Parathyroid adenoma (tissue), 2 donors: ENCODE measurements around the gene AUTS2.

Experiments used
- H2AFZ ChIP-seq: fragments of 300-600 bp; sonication (generic); one replicate; pipeline ENCODE4 v1.7.0; 2017; ENCODE audit warnings: antibody characterized with exemption, mild to moderate bottlenecking
- H3K27ac ChIP-seq: fragments of 300-600 bp; sonication (generic); one replicate; pipeline ENCODE4 v1.7.0; 2017
- H3K27me3 ChIP-seq: fragments of 300-600 bp; sonication (generic); one replicate; pipeline ENCODE4 v1.7.0; 2017; ENCODE audit warnings: low read length; ENCODE audit not compliant: control insufficient read depth, insufficient read depth
- H3K36me3 ChIP-seq: fragments of 300-600 bp; sonication (generic); one replicate; pipeline ENCODE4 v1.7.0; 2017; ENCODE audit warnings: low read length; ENCODE audit not compliant: control insufficient read depth, insufficient read depth
- H3K4me1 ChIP-seq: fragments of 300-600 bp; sonication (generic); one replicate; pipeline ENCODE4 v1.7.0; 2017; ENCODE audit warnings: control low read depth
- H3K4me2 ChIP-seq: fragments of 300-600 bp; sonication (generic); one replicate; pipeline ENCODE4 v1.7.0; 2017; ENCODE audit warnings: low read length
- H3K4me3 ChIP-seq: fragments of 300-600 bp; sonication (generic); one replicate; pipeline ENCODE4 v1.7.0; 2017; ENCODE audit warnings: low read depth, low read length
- H3K79me2 ChIP-seq: fragments of 300-600 bp; sonication (generic); one replicate; pipeline ENCODE4 v1.7.0; 2017; ENCODE audit warnings: control low read depth
- H3K9ac ChIP-seq: fragments of 300-600 bp; sonication (generic); one replicate; pipeline ENCODE4 v1.7.0; 2017; ENCODE audit warnings: mild to moderate bottlenecking
- H3K9me3 ChIP-seq: fragments of 300-600 bp; sonication (generic); one replicate; pipeline ENCODE4 v1.7.0; 2017; ENCODE audit warnings: low read length; ENCODE audit not compliant: control insufficient read depth
- CTCF ChIP-seq: fragments of 300-600 bp; sonication (generic); IDR thresholded peaks from one replicate; pipeline ENCODE4 v1.7.0; 2017; ENCODE audit warnings: antibody characterized with exemption, mild to moderate bottlenecking
- donor health status: primary hyperparathyroidism.

The AUTS2 gene

GRCh38 chr7:70171369-70171920, 573.2 kb downstream of the AUTS2 start:
- Histone ChIP-seq H2AFZ (no peak overlapping the region), H3K9ac (no peak overlapping the region), H3K9me3 (no peaks in the 10 kb centered on the region), H3K27me3 (no peaks in the 10 kb centered on the region), H3K79me2 (no peaks in the 10 kb centered on the region), H3K4me3 (no peak overlapping the region), H3K4me2 (no peak overlapping the region), H3K36me3 (no peaks in the 10 kb centered on the region), H3K27ac (no peak overlapping the region), H3K4me1 (no peaks in the 10 kb centered on the region)
- TF ChIP-seq CTCF, result no peak

- H3K4me1 ChIP-seq, result no peaks in the 10 kb centered on the region
- no peak overlapping the region for H3K4me3 ChIP-seq
- no peak for TF ChIP-seq CTCF
- H3K4me2 ChIP-seq, result no peak overlapping the region
- no peak overlapping the region for H3K9ac ChIP-seq
- H2AFZ ChIP-seq, result no peak overlapping the region
- no peaks in the 10 kb centered on the region for H3K79me2 ChIP-seq
- H3K27ac ChIP-seq, result no peak overlapping the region
- H3K27me3 ChIP-seq, result no peaks in the 10 kb centered on the region
- no peaks in the 10 kb centered on the region for H3K9me3 ChIP-seq
- H3K36me3 ChIP-seq, result no peaks in the 10 kb centered on the region
Measured at GRCh38 chr7:70177166-70177565, 578.9 kb downstream of the AUTS2 start.

- no peak overlapping the region for H3K9ac ChIP-seq
- no peaks in the 10 kb centered on the region for H3K79me2 ChIP-seq
- no peak overlapping the region for H3K4me3 ChIP-seq
- no peak overlapping the region for H3K4me2 ChIP-seq
- no peak overlapping the region for H3K27ac ChIP-seq
- H3K4me1 ChIP-seq, result no peaks in the 10 kb centered on the region
- H3K27me3 ChIP-seq, result no peaks in the 10 kb centered on the region
- H2AFZ ChIP-seq, result no peak overlapping the region
- no peaks in the 10 kb centered on the region for H3K9me3 ChIP-seq
- H3K36me3 ChIP-seq, result no peaks in the 10 kb centered on the region
- no peak for TF ChIP-seq CTCF
Measured at GRCh38 chr7:70178211-70178610, 579.9 kb downstream of the AUTS2 start.

- no peaks in the 10 kb centered on the region for H3K9me3 ChIP-seq
- H2AFZ ChIP-seq, result no peak overlapping the region
- no peak overlapping the region for H3K4me3 ChIP-seq
- H3K27ac ChIP-seq, result no peak overlapping the region
- H3K4me2 ChIP-seq, result no peak overlapping the region
- no peak for TF ChIP-seq CTCF
- no peaks in the 10 kb centered on the region for H3K79me2 ChIP-seq
- no peaks in the 10 kb centered on the region for H3K27me3 ChIP-seq
- H3K36me3 ChIP-seq, result no peaks in the 10 kb centered on the region
- no peak overlapping the region for H3K9ac ChIP-seq
- H3K4me1 ChIP-seq, result no peaks in the 10 kb centered on the region
Measured at GRCh38 chr7:70178787-70179186, 580.5 kb downstream of the AUTS2 start.

GRCh38 chr7:70182521-70182920, 584.2 kb downstream of the AUTS2 start:
- no peak overlapping the region for H3K4me3 ChIP-seq
- H3K9me3 ChIP-seq, result no peaks in the 10 kb centered on the region
- H3K27me3 ChIP-seq, result no peaks in the 10 kb centered on the region
- H2AFZ ChIP-seq, result no peak overlapping the region
- no peaks in the 10 kb centered on the region for H3K36me3 ChIP-seq
- H3K4me1 ChIP-seq, result no peaks in the 10 kb centered on the region
- no peak overlapping the region for H3K27ac ChIP-seq
- no peaks in the 10 kb centered on the region for H3K79me2 ChIP-seq
- TF ChIP-seq CTCF, result no peak
- no peak overlapping the region for H3K9ac ChIP-seq
- H3K4me2 ChIP-seq, result no peak overlapping the region
